Stimulated activated naive CD8-positive, alpha-beta T cell treated with anti-CD3 and anti-CD28 coated beads, Interleukin-15, Interleukin-2, amounts not matched to agents 100 U/mL and 50 U/mL, for 24 hours (primary cell): Measurements from ENCODE around the gene CARHSP1.
"Not testable (repeated sequence)": the region's sequence is repeated elsewhere in the genome, so short reads cannot be mapped to it uniquely, and the experiment has no call there.

ENCODE experiments used
- ATAC-seq: fragments of 150-1000 bp; cut with Tn5 transposase; one replicate; pipeline ENCODE4 v1.10.0; 2021
- DNase-seq: peaks from one replicate; pipeline ENCODE4 v3.0.0; 2021

The CARHSP1 gene

GRCh38 chr16:8854298-8854948 lies 14.4 kb downstream of the CARHSP1 start:
- ATAC-seq (no peak), DNase-seq (no peak)

- no peak for DNase-seq
- no peak for ATAC-seq
Measured at GRCh38 chr16:8853611-8854010, 15.2 kb downstream of the CARHSP1 start.

DNA sequence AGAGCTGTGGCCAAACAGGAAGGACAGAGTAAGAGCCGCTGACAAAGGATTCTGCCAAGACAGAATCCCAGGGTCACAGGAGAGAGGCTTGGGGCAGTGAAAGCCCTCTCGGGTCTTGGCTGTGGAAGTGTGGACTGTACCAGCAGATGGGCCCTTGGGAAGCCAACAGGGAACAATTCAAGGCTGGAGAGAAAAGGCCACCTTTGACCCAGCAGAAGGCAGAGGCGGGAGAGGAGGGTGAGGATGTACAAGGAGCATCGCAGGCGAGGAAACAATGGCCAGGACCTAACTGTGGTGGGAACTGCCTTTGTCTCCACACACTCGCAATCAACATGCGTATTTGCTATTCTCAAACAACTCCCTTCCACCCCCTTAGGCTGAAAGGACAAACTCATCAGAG lies 15.7 kb downstream of the CARHSP1 start:
- DNase-seq, result no peak
- no peak for ATAC-seq

DNA sequence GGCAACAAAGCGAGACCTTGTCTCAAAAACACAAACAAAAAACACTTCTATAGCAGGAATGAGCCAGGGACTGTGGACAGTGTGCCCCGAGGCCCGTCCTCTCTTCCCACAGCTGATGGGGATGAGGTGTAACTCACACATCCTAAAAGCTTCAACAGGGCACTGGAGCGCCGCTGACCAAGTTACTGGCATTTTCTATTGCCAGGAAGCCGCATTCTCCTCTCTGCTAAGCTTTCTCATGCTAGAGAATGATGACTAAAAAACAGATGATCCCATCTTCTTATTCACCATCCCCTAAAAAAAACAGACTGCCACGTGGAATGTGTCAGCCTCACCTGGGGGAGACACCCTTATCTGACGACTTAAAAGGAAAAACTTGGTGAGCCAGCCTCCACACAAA lies 16.3 kb downstream of the CARHSP1 start:
- ATAC-seq (no peak), DNase-seq (no peak)

- no peak for ATAC-seq
- DNase-seq, result no peak
Measured at GRCh38 chr16:8851761-8852403, 16.9 kb downstream of the CARHSP1 start.

- no peak for ATAC-seq
- no peak for DNase-seq
Measured at GRCh38 chr16:8850279-8850885, 18.4 kb downstream of the CARHSP1 start.

- ATAC-seq (no peak), DNase-seq (no peak)
Measured at GRCh38 chr16:8849411-8850011, 19.3 kb downstream of the CARHSP1 start.

DNA sequence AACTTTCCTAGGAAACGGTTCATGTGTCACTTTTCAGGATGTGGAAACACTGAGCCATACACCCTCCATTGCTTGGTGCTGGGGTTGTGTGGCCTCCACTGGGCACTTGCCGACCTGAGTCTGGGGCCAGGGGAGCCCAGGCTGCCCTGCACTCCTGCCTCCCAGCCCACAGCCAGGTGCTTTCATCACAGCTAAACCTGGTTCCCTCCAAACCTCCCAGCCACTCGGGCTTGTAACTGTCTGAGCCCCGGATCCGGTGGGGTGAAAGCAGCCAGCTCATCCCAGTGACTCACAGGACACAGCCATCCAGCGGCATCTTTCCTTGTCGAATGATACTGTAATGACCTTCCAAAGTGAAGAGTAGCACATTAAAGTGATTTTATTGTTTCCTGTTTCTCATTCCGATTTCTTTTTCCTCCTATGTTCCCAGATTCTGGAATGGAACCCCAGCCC lies 19.8 kb downstream of the CARHSP1 start:
- DNase-seq (no peak), ATAC-seq (no peak)

DNA sequence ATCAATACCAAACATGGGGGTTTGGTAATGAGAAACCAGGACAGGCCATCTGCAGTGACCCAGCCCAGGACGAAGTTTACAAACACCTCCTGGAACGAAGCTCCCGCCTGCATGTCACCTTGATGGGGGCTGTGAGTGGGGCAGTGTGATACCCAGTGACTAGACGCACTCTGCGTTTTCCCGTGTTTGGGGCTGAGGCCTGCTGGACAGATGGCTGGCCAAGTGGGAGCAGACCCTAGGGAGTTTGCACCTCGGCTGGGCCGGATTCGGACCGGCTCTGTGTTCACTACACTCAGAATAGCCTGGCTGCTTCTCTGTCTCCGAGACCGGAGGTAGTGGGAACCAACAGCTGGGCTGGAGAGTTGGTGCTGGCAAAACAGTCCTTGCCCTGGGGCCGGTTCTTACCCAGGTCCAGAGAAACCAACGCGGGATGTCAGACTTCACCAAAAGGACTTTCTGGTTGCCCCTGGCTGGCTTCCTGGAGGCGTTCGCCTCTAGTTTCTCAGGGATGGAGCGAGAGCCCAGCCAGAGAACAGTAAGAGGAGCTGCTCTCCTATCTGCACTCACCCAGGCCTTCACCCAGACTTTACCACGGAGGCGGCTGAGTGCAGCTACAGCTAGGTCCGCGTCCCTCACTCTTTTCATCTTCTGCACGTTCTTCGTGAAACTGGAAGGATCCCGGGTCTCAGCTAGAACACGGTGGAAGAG lies 20.4 kb downstream of the CARHSP1 start:
- no peak for ATAC-seq
- no peak for DNase-seq

DNA sequence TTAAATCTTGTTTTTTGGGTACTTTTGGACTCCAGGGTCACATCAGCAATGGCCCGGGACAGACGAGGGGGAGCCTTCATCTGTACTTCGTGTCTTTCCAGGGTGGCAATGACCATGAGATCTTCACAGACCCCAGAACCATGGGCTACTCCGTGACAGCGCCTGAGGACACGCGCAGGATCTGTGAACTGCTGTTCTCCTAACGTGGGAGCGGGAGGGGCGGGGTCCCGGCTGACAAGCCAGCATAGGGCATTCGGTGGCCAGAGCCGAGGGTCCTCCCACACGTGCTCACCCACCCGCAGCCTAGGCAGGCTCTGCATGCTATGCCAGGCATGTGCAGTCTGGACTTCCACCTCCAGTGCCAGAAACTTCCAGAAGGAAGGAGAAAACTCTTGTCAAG lies 21.2 kb downstream of the CARHSP1 start:
- no peak for ATAC-seq
- no peak for DNase-seq

- DNase-seq (no peak), ATAC-seq (no peak)
Measured at GRCh38 chr16:8847145-8847544, 21.7 kb downstream of the CARHSP1 start.

DNA sequence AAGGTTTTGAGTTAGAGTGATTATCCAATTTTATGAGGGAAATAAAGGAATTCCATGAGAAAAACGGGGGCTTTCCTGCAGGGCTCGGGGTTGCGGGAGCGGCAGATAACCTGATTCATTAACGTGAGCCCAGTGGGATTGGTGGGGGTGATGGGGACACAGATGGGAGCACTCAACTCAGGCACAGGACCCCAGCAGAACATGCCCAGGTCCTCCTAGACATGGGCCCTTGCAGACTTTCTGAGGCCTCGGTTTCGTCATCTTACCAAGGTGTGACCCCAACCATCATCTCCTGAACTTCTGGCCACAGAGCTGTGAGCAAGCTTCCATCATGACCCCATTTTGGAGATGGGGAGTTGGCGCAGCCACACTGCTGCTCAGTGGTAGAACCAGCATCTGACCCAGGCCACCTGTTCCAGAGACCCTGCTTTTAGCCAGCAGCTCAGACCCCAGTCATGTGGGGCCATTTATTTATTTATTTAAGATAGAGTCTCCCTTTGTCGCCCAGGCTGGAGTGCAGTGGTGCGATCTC lies 22.3 kb downstream of the CARHSP1 start:
- no peak for ATAC-seq
- no peak for DNase-seq

DNA sequence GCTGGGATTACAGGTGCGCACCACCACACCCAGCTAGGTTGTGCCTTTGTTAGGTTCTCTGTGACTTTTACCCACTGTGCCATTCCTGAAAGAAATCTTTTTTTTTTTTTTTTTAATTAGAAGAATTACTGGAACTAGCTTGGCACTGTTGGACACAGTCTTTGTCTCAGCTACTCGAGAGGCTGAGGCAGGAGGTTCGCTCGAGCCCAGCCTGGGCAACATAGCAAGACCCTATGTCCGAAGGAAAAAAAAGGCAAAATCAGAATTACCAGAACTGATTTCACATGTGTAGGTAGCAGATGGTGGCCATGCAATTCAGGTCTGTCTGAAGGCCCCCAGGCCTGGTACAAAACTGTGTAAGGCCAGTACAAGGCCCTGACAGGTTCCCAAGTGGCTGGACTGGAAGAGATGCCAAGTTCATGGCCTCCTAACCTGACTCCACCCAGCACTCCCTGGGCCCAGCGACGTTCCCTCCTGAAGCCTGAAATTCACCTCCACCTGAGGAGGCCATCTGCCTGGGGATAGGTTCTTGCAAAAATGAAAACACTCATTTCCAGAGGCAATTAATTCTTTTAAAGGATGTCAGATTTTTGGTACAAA lies 23.0 kb downstream of the CARHSP1 start:
- no peak for ATAC-seq
- no peak for DNase-seq

DNA sequence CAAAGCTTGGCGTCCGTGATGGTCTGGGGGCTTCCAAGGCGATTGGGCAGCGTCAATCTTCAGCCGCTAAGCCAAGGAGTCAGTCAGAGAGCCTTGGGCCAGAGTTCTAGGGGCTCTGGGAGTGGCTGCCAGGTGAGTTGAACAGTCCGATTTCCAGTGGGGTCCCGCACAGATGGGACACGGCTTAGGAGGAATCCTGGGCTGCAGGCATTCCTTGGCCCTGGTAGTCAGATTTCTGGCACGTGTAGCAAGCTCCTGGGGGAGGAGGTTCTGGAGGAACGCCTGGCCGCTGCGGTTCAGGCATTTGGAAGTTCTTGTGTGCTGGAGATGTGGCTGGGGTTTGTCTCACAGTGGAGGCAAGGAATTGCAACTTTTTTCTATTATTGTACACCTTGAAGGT lies 25.5 kb downstream of the CARHSP1 start:
- not testable (repeated sequence) for ATAC-seq, DNase-seq

GRCh38 chr16:8842016-8842415 lies 26.8 kb downstream of the CARHSP1 start:
- DNase-seq, ATAC-seq: not testable (repeated sequence)

DNA sequence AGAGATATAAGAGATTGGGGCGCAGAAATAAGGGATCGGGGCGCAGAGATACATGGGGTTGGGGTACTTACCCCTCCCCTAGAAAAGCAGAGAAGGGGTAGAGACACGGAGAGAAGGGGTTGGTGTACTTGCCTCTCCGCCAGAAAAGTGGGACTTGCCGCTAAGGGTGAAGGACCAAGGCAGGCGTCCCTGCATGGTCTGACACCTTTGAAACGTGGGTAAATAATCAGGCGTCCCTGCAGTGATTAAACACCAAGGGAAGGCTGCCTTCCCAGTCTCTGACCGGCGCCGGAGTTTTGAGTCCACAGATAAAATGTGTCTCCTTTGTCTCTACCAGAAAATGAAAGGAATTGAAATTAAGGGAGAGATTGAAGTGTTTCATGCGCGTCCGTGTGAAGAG lies 31.2 kb downstream of the CARHSP1 start:
- not testable (repeated sequence) for DNase-seq, ATAC-seq

DNA sequence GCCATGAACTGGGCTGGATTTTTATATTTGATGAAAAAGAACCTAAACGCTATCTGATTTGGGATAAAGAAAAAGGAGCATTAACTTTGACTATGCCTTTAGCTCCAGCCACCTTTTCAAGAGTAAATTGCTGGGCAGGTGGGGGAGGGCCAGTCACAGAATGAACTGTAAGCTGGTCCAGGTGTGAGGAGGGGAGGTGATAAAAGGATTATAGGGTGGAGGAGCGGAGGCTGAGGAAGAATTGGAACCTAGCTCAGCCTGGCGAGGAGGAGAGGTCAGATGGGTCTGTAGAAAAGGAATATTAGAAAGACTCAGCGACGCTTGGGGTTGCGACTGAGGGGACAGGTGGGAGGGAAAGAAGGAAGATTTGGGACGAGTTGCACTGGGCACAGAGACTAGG lies 32.0 kb downstream of the CARHSP1 start:
- not testable (repeated sequence) for ATAC-seq, DNase-seq

- no peak for ATAC-seq
- DNase-seq, result no peak
Measured at GRCh38 chr16:8832717-8833105, 36.1 kb downstream of the CARHSP1 start.

GRCh38 chr16:8831871-8832716 lies 36.7 kb downstream of the CARHSP1 start:
- no peak for ATAC-seq

DNA sequence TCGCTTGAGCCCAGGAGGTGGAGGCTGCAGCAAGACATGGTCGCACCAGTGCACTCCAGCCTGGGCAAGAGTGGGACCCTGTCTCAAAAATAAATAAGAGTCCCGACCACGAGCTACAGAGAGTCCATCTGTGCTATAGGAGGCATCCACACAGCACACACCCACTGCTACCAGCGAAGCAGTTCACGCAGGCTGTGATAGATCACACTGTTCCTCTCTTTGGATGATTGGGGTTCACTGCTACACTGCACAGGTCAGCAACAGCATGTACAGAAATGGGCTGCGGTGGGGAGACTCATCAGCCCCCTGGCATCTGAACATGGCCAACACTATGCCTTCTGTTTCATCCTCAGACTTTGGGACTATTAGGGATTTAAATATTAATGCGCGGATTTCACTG lies 37.4 kb downstream of the CARHSP1 start:
- ATAC-seq (no peak), DNase-seq (no peak)

More at GRCh38 chr16:8831871-8832716, 36.7 kb downstream of the CARHSP1 start:
- no peak for DNase-seq
